Endodermal cell (in vitro differentiated cells): Measurements from ENCODE around the gene TPM4. TPM values are rescaled to one million over a fixed set of nuclear protein-coding genes. Genes with fewer than 3 reads are reported as not detected.

Experiments
- DNase-seq: peaks from one replicate; pipeline ENCODE4 v3.0.0-alpha.2; 2017
- H3K27ac ChIP-seq: 2 replicates; pipeline ENCODE4 v1.5.1; 2013; ENCODE audit warnings: mild to moderate bottlenecking, low read depth, low read length, moderate library complexity
- H3K27me3 ChIP-seq: 2 replicates; pipeline ENCODE4 v1.6.1; 2013; ENCODE audit warnings: mild to moderate bottlenecking, low read length, moderate library complexity; ENCODE audit not compliant: insufficient read depth, control insufficient read depth, poor library complexity, severe bottlenecking
- H3K36me3 ChIP-seq: 2 replicates; pipeline ENCODE4 v1.7.0; 2013; ENCODE audit warnings: mild to moderate bottlenecking, low read length, moderate library complexity; ENCODE audit not compliant: control insufficient read depth, insufficient read depth
- H3K4me1 ChIP-seq: one replicate; pipeline ENCODE4 v1.7.0; 2013; ENCODE audit warnings: low read length; ENCODE audit not compliant: control insufficient read depth, insufficient read depth
- H3K4me3 ChIP-seq: 2 replicates; pipeline ENCODE4 v1.5.1; 2013; ENCODE audit warnings: mild to moderate bottlenecking, low read length, moderate library complexity
- H3K9ac ChIP-seq: 2 replicates; pipeline ENCODE4 v1.6.1; 2013; ENCODE audit warnings: mild to moderate bottlenecking, low read length, moderate library complexity; ENCODE audit not compliant: poor library complexity, severe bottlenecking; ENCODE audit errors: extremely low read depth
- H3K9me3 ChIP-seq: 2 replicates; pipeline ENCODE4 v1.6.1; 2013; ENCODE audit warnings: mild to moderate bottlenecking, low read length, moderate library complexity; ENCODE audit not compliant: control insufficient read depth
- H3K27ac Mint-ChIP-seq: 2 replicates; pipeline ENCODE4 v1.8.0; 2020; ENCODE audit warnings: mixed read lengths
- H3K27me3 Mint-ChIP-seq: 2 replicates; pipeline ENCODE4 v1.8.0; 2021; ENCODE audit warnings: mild to moderate bottlenecking, mixed read lengths; ENCODE audit not compliant: insufficient read depth
- H3K36me3 Mint-ChIP-seq: 2 replicates; pipeline ENCODE4 v1.8.0; 2020; ENCODE audit warnings: low read depth, mixed read lengths
- H3K4me1 Mint-ChIP-seq: 2 replicates; pipeline ENCODE4 v1.8.0; 2020; ENCODE audit warnings: mixed read lengths
- H3K4me3 Mint-ChIP-seq: 2 replicates; pipeline ENCODE4 v1.8.0; 2020; ENCODE audit warnings: mild to moderate bottlenecking, moderate library complexity, mixed read lengths
- H3K9me3 Mint-ChIP-seq: 2 replicates; pipeline ENCODE4 v1.8.0; 2020; ENCODE audit warnings: mild to moderate bottlenecking, mixed read lengths
- WGBS, 2 experiments: methylation state at CpG; one replicate each; pipeline versions ENCODE4 v1.1.5 to v1.1.7; 2013; ENCODE audit warnings: missing lambda C conversion rate in 2 of 2, mixed read lengths in 1 of 2; ENCODE audit not compliant: insufficient coverage in 1 of 2, insufficient read length in 1 of 2; 5-methylcytosine and 5-hydroxymethylcytosine counted together
- total RNA-seq, 2 donors: library from RNA; stranded (reverse); fragmentation: NEBNext Ultra II Directional in 1 of 2; extraction: Animal tissue kit (Norgen Biotek cat#: 25700) in 1 of 2; gene quantifications; 2 replicates in 1 of 2; 3 replicates in 1 of 2; pipeline ENCODE4 v1.2.1, GENCODE V29; 2021
- TF ChIP-seq, protein P1 (sequence below): fragments of 200-600 bp; sonication (generic); conservative IDR thresholded peaks from 2 replicates; pipeline ENCODE4 v1.5.0; 2021; ENCODE audit warnings: antibody characterized with exemption, mild to moderate bottlenecking

TPM4 gene
- total RNA-seq, 2 donors from 2014 or later: 387 to 437 TPM

DNA sequence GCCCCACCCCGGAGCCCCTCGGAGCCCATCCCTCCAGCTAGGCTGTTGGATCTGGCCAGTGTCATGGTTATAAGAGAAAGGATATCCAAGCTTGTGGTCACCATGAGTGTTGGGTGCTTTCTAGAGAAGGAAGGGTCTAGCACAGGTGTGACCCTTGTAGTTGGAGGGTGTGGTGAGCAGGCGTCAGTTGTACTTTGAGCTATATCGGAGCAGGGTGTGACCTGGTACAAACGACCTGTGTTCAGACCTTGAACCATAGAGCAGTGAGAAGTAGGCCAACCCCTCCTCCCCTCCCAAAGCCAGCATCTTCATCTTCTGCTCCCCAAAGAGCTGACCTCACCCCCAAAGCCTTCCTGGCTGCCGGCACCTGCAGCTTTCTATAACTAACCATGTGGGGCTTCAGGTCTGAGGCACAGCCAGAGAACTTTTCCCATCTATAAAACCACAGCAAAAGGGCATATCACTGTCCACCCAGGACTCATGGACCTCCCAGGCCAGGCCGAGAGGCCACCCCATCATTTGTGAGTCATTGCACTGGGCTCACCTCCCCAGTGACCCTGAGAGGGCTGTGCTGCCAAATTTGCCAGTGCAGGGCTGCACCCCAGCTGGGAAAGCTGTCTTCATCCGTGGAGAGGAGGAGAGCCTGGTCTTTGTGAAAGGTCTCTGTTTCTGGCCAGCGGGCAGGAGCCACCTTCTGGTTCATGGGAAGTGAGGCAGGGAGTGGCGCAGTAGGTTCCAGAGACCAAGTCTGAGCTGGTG is 49.6 kb downstream of the TPM4 start:
- no peak overlapping the region for H3K27ac Mint-ChIP-seq
- no peak overlapping the region for H3K4me3 Mint-ChIP-seq
- peaks cover 65% of the 10 kb centered on the region for H3K36me3 Mint-ChIP-seq
- H3K4me3 ChIP-seq: no peak overlapping the region
- peaks cover 61% of the 10 kb centered on the region for H3K36me3 ChIP-seq
- H3K9ac ChIP-seq: no peak overlapping the region
- 78 to 83% methylated on average over 5 to 10 of the region's 10 CpGs for WGBS, 2 experiments
- TF ChIP-seq, protein P1, sequence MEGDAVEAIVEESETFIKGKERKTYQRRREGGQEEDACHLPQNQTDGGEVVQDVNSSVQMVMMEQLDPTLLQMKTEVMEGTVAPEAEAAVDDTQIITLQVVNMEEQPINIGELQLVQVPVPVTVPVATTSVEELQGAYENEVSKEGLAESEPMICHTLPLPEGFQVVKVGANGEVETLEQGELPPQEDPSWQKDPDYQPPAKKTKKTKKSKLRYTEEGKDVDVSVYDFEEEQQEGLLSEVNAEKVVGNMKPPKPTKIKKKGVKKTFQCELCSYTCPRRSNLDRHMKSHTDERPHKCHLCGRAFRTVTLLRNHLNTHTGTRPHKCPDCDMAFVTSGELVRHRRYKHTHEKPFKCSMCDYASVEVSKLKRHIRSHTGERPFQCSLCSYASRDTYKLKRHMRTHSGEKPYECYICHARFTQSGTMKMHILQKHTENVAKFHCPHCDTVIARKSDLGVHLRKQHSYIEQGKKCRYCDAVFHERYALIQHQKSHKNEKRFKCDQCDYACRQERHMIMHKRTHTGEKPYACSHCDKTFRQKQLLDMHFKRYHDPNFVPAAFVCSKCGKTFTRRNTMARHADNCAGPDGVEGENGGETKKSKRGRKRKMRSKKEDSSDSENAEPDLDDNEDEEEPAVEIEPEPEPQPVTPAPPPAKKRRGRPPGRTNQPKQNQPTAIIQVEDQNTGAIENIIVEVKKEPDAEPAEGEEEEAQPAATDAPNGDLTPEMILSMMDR: no peak
- no peaks in the 10 kb centered on the region for H3K9me3 Mint-ChIP-seq
- H3K4me1 ChIP-seq: no peaks in the 10 kb centered on the region
- H3K9me3 ChIP-seq: no peaks in the 10 kb centered on the region
- DNase-seq: no peak
- no peaks in the 10 kb centered on the region for H3K27me3 Mint-ChIP-seq
- no peaks in the 10 kb centered on the region for H3K4me1 Mint-ChIP-seq
- no peak overlapping the region for H3K27ac ChIP-seq
- no peaks in the 10 kb centered on the region for H3K27me3 ChIP-seq

DNA sequence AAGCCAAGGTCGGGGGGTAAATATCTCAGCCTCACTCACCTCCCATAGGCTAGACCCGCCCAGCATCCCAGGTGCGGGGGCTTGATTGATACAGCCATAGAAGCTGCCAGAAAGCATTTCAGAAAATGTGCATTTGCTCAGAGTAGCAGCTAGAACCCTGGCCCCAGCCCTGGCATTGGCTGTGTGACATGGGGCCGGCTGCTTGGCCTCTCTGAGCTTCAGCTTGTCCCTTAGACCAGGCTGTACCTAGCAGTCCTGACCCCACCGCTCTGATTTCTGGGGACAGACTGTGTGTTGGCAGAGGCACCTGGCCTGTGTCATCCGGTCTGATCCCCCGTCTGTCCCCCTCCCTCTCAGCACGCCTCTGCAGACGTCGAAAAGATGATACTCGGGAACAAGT is 50.8 kb downstream of the TPM4 start:
- Histone ChIP-seq H3K4me3 (no peak overlapping the region), H3K9me3 (no peaks in the 10 kb centered on the region), H3K9ac (no peak overlapping the region), H3K27ac (no peak overlapping the region), H3K36me3 (peaks cover 62% of the 10 kb centered on the region), H3K4me1 (no peaks in the 10 kb centered on the region), H3K27me3 (no peaks in the 10 kb centered on the region)
- TF ChIP-seq, protein P1: no peak
- Mint-ChIP-seq H3K9me3 (no peaks in the 10 kb centered on the region), H3K36me3 (peaks cover 70% of the 10 kb centered on the region), H3K4me1 (no peaks in the 10 kb centered on the region), H3K27me3 (no peaks in the 10 kb centered on the region), H3K27ac (no peak overlapping the region), H3K4me3 (no peak overlapping the region)
- no peak for DNase-seq
- 76 to 81% methylated on average over 7 to 11 of the region's 11 CpGs for WGBS, 2 experiments

DNA sequence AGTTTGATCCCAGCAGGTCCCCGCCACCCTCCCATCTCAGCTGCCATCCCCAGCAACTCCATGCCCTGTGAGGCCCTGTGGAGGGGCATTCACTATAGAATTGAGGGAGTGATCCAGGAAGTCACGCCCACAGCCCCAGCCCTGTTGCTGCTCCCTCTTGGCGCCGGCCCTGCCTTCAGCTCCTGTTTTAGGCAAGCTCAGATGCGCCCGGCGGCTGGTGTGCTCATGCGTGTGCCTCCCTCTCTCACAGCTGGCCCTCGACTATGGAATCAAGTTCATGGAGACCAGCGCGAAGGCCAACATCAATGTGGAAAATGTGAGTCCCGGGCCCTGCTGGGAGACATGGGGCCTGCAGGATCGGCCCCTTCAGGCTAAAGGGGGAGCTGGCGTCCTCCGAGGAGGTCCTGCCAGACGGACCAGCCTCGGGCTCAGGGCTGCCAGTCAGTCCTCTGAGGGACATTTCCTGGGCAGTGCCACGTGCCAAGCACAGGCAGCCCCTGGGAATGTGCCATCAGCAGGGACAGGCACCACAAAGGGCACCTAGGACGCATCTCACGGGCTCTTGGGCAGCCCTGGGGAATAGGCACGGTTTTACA is 51.6 kb downstream of the TPM4 start:
- H3K36me3 Mint-ChIP-seq: peaks cover 71% of the 10 kb centered on the region
- H3K4me1 Mint-ChIP-seq: no peaks in the 10 kb centered on the region
- DNase-seq: no peak
- no peaks in the 10 kb centered on the region for H3K27me3 Mint-ChIP-seq
- no peak overlapping the region for H3K27ac Mint-ChIP-seq
- H3K4me3 Mint-ChIP-seq: no peak overlapping the region
- H3K27me3 ChIP-seq: no peaks in the 10 kb centered on the region
- WGBS, 2 experiments: 96 to 97% methylated on average over 8 to 21 of the region's 21 CpGs
- no peaks in the 10 kb centered on the region for H3K4me1 ChIP-seq
- H3K9ac ChIP-seq: no peak overlapping the region
- no peak overlapping the region for H3K27ac ChIP-seq
- H3K36me3 ChIP-seq: peaks cover 62% of the 10 kb centered on the region
- no peak overlapping the region for H3K4me3 ChIP-seq
- no peaks in the 10 kb centered on the region for H3K9me3 Mint-ChIP-seq
- no peaks in the 10 kb centered on the region for H3K9me3 ChIP-seq
- TF ChIP-seq, protein P1: no peak
